GM21423 (cell line): ENCODE data around the gene MAP3K20.
A peak's percentile ranks its signal among the peaks of the same experiment; 100 is the strongest.
"Not testable (repeated sequence)": the region's sequence is repeated elsewhere in the genome, so short reads cannot be mapped to it uniquely, and the experiment has no call there.

Experiments used
- ATAC-seq: cut with Tn5 transposase; IDR thresholded peaks from one replicate; pipeline ENCODE4 v1.9.1; 2021; ENCODE audit warnings: mild to moderate bottlenecking, moderate library complexity; ENCODE audit not compliant: unreplicated experiment

Gene MAP3K20

GRCh38 chr2:173119069-173119807 lies 43.6 kb downstream of the MAP3K20 start:
- no peak for ATAC-seq

- ATAC-seq, result no peak
These were observed 44.3 kb downstream of the MAP3K20 start for GRCh38 chr2:173119944-173120343.

GRCh38 chr2:173122936-173123335 lies 47.3 kb downstream of the MAP3K20 start:
- no peak for ATAC-seq

- ATAC-seq, result no peak
These were observed 48.8 kb downstream of the MAP3K20 start for GRCh38 chr2:173124441-173124840.

- no peak for ATAC-seq
These were observed 51.2 kb downstream of the MAP3K20 start for GRCh38 chr2:173126819-173127218.

- ATAC-seq, result not testable (repeated sequence)
These were observed 52.5 kb downstream of the MAP3K20 start for GRCh38 chr2:173128132-173128531.

GRCh38 chr2:173130496-173131465 lies 55.1 kb downstream of the MAP3K20 start:
- no peak for ATAC-seq

GRCh38 chr2:173132531-173132930 lies 56.9 kb downstream of the MAP3K20 start:
- ATAC-seq, result no peak

- ATAC-seq, result no peak
These were observed 59.1 kb downstream of the MAP3K20 start for GRCh38 chr2:173134703-173135102.

GRCh38 chr2:173136067-173136466 lies 60.4 kb downstream of the MAP3K20 start:
- no peak for ATAC-seq

GRCh38 chr2:173136599-173136998 lies 61.0 kb downstream of the MAP3K20 start:
- no peak for ATAC-seq

- no peak for ATAC-seq
These were observed 62.0 kb downstream of the MAP3K20 start for GRCh38 chr2:173137610-173138009.

GRCh38 chr2:173138962-173139361 lies 63.3 kb downstream of the MAP3K20 start:
- ATAC-seq, result no peak

- ATAC-seq, result no peak
These were observed 66.0 kb downstream of the MAP3K20 start for GRCh38 chr2:173141666-173142065.

- ATAC-seq, result no peak
These were observed 69.8 kb downstream of the MAP3K20 start for GRCh38 chr2:173145454-173145853.

- no peak for ATAC-seq
These were observed 70.9 kb downstream of the MAP3K20 start for GRCh38 chr2:173146590-173146989.

- no peak for ATAC-seq
These were observed 72.9 kb downstream of the MAP3K20 start for GRCh38 chr2:173148520-173148919.

GRCh38 chr2:173149491-173149890 lies 73.8 kb downstream of the MAP3K20 start:
- peak; percentile 67 for ATAC-seq

- ATAC-seq, result no peak
These were observed 74.4 kb downstream of the MAP3K20 start for GRCh38 chr2:173150087-173150486.

- no peak for ATAC-seq
These were observed 75.3 kb downstream of the MAP3K20 start for GRCh38 chr2:173150963-173151362.

- ATAC-seq, result peak; percentile 67
These were observed 76.2 kb downstream of the MAP3K20 start for GRCh38 chr2:173151671-173152401.
